HUDEP-2 (cell line): ENCODE data around the gene BICDL1.

Experiments
- DNase-seq, 76 experiments: peaks; one replicate each; lab custom pipeline; 2025; ENCODE audit not compliant: unreplicated experiment in 76 of 76; lab: John Stamatoyannopoulos, UW

Gene BICDL1

DNA sequence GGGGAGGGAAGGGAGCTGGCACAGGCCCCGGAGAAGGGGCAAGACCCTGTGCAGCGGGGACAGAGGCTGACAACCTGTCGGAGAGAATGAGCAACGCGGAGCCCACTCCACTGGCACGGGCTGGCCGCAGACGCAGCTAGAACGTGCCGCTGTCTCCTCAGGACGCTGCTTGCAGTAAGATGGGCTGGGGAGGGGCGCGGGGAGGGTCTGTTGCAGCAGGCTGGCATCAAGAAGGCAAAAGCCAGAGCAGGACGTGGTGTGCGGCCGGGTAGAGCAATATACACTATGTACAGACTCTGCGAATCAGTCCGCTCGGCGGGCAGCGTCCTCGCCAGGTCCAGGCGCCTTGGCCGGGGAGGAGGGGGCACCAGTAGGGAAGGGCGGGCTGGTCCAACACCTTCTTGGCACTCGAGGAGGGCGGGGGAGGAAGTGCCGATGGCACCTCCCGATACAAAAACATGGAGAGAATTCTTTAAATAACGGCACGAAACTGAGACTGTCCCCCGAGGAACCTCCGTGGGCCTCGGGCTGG lies 107.7 kb downstream of the BICDL1 start:
- DNase-seq: no peak

DNA sequence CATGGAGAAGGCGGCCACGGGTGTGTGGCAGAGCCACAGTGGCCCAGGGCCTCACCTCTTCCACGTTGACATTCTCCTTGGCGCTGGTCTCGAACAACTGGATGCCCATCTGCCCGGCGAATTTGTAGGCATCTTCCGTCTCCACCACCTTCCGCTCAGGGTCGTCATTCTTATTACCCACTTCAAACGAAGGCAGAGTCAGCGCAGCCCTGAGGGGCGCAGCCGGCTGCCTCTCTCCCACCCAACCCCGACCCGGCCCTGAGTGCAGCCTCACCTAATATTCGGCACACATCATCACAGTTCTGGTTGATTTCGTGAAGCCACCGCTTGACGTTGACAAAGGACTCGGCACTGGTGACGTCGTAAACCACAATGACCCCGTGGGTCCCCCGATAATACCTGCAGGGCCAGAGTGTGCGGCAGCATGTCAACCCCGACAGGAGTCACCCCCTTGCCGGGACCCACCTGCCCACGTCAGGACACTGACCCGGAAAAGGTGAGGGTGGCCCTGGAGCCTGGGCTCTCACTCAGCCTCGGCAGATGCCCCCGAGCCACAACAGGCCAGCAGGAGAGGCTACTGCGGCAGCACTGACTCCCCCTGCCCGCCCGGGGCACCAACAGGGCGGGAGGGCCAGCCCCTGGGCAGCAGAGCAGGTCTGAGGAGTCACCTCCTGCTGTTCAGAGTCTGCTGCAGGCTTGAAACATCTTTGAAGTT lies 109.9 kb downstream of the BICDL1 start:
- DNase-seq: no peak

DNA sequence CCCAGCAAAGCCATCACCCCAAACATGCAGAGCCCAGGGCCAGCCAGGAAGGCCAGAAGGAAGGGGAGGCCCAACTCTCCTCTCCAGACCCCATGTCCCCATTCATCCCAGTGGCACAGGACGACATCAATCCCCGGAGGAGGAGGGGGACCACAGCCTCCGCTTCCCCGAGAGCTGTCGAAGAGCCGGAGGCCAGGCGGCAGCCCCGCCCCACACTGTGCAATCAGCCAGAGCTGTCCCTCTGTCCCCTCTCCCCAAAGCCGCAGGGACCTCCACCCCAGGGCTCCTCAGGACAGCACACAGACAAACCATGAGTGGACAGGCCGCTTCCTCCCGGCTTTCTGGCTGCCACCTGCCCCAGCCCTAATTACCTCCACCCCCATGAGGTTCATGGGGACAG lies 110.7 kb downstream of the BICDL1 start:
- DNase-seq: no peak

- DNase-seq: no peak
Observed at GRCh38 chr12:120100630-120101029, 111.6 kb downstream of the BICDL1 start.

GRCh38 chr12:120101182-120101581 lies 112.1 kb downstream of the BICDL1 start:
- no peak for DNase-seq

DNA sequence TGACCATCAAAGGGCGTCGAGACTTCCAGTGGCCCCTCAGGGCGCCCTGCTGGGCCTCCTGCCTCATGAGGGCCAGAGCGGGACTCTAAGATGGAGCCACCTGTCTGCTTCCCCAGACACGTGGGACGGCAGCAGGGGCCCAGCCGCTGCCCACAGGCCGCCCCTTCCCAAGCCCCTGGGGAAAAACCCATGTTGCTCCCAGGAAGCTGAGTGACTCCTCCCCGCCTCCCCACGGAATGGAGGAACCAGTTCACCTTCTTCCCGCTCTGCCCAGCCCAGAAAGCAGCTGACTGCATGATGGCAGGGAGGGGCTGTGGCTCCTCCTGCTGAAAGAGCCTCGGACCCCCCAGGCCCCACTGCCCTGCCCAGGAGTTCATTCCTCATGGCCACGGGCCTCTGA lies 112.6 kb downstream of the BICDL1 start:
- DNase-seq: no peak

- DNase-seq: no peak
Observed at GRCh38 chr12:120102189-120103043, 113.4 kb downstream of the BICDL1 start.

DNA sequence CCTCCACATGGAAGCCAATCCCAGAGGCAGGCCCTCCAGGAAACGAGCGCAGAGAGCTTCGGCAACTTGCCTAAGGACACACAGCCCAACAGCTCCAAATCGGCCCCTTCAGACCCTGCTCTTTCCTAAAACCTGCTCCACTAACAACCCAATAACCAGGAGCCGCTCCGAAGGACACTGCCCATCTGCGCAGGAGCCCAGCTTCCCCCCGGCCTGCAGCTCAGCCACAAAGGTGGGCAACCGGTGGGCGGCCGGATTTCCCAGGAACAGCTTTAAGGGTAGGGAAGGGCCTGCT lies 114.0 kb downstream of the BICDL1 start:
- DNase-seq: no peak

GRCh38 chr12:120103371-120103770 lies 114.3 kb downstream of the BICDL1 start:
- no peak for DNase-seq

GRCh38 chr12:120106151-120106550 lies 117.1 kb downstream of the BICDL1 start:
- DNase-seq: no peak

DNA sequence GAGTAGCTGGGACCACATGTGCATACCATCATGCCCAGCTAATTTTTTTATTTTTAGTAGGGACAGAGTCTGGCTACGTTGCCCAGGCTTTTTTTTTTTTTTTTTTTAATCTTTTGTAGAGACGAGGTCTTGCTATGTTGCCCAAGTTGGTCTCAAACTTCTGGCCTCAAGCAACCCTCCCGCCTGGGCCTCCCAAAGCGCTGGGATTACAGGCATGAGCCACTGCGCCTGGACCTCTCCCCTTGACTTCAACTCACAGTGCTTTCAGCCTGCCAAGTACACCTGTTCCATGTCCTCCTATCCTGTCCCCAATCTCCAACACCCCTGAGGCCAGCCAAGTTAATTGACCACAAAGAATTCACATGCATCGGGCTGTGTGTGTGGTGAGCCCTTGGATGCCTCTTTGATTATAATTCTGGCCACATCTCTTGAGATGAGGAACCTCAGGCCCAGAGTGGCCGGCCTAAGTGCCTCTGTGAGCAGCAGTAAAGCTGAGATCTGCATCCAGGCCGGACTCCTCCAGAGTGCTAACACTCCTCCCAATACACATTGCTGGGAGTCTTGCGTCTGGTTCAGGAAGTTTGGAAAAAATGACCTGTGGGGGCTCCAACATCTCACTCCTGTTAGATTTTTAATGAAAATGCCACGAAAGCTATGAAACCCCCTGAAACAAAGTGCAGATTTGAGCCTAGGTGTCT lies 120.7 kb downstream of the BICDL1 start:
- DNase-seq: no peak

GRCh38 chr12:120110550-120111501 lies 121.8 kb downstream of the BICDL1 start:
- no peak for DNase-seq

DNA sequence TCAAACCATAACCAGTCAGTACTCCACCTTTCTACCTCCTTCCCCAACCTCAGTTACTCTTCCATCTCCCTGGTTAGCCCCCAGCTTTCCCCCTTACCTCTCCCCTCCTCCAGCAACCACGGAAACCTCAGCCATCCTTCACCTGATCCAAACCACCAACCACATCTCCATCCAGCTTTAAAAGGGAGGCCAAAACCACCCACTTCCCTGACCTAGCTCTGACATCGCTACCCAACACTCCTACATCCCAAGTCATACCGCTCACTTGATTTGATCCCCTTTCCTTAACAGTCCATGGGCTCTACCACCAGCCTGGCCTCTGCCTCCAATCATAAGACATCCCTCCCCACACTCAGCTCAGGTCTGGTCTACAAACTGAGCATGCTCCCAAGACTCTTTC lies 126.0 kb downstream of the BICDL1 start:
- no peak for DNase-seq

DNA sequence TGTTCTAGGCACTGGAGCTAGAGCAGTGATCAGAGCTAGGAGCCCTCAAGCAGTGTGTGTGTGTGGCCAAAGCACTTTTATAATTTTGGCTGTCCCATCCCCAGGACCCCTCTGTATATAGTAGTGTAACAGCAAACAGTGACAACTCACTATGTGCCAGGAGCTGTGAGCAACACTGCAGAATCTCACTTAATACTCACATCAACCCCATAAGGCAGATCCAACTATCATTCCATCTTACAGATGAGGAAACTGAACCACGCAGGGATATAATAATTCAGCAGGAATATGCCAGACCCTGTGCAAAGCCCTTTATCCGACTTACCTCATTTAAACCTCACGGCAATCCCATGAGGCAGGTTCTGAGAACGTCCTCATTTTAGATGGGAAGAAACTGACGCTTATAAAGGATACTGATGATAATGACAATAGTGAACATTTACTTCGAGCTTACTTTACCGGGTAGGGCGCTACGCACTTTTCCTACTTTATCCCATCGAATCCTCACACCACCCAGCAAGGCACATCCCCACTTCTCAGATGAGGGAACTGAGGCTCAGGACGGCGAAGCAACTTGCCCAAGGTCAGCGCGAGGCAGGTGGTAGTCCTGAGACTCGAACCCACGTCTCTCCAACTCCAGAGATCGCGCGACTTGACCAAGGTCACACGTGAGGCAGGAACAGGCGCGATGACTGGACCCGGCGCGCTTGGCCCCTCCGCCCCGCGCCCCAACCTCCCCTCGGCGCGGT lies 126.8 kb downstream of the BICDL1 start:
- peak in 44 of 76 experiments; percentile 3 to 53 (median 24) for DNase-seq

DNA sequence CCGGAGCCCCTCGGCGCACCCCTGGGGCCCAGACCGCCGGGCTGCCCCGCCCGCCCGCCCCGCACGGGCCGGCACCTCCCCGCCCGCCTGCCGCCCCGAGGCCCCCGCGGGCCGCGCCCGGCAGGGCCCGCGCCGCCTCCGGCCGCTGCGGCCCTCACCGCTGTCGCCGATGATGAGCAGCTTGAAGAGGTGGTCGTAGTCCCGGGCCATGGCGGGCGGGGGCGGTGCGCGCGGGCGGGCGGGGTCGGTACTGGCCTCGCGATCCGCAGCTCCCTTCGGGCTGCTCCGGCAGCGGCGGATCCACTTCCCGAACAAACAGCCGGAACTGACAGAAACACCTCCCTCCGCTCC lies 127.4 kb downstream of the BICDL1 start, which contains the start of gene RAB35:
RAB35 (minus strand) TSS at position 313 of the 351 bp plus-strand sequence; CDS start at position 210, 103 bp downstream.
- peak in 1 of 76 experiments; percentile 41 for DNase-seq

- DNase-seq: peak in 74 of 76 experiments; percentile 19 to 96 (median 88)
Observed at GRCh38 chr12:120116792-120117651, 128.0 kb downstream of the BICDL1 start.

DNA sequence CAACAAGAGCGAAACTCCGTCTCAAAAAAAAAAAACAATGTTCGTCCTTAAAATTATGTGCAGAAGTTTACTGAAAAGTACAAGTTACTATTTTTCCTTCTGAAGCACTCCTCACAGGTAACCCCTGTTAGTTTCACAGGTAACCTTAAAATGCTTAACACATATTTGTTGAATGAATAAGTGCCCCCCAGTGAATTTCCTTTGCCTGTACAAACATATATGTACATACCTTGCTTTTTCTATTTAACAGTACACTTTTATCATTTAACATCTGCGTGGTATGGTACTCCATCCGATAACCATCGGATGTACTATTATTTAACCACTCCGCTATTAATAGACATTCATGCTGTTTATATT lies 128.9 kb downstream of the BICDL1 start:
- DNase-seq: no peak

DNA sequence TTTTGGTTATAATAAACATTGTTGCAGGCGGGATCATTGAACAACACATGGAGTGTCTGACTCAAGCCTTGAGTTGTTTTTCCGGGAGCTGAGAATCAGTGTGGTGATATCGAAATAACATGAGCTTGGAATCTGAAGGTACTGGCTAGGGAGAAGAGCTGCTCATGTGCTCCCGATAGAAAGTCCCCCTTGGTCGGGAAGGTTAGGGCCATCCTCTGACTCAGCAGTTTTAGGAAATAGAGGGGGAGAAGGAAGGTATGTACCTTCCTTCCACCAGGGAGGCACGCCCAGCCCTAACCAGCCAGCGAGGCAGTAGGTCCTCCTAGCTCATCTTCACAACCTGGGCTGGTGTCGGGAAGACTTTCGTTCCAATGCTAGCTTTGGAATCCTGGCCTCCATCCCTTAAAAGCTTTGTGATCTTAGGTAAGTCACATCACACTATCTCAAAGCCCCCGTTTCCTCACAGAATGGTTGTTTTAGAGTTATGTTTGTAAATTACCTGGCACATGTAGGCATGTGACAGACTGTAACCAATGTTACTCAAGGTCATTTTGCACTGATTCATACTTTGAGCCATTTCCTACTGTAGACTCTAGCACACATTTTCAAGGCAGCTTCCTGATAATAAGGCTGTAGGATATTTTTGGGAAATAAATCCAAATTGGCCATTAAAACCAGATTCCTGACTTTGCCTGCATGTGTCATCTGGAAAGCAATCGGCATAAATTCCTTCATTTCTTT lies 129.5 kb downstream of the BICDL1 start:
- DNase-seq: no peak
